ENCODE measurements around the gene ENOX1.

ENOX1 gene

DNA sequence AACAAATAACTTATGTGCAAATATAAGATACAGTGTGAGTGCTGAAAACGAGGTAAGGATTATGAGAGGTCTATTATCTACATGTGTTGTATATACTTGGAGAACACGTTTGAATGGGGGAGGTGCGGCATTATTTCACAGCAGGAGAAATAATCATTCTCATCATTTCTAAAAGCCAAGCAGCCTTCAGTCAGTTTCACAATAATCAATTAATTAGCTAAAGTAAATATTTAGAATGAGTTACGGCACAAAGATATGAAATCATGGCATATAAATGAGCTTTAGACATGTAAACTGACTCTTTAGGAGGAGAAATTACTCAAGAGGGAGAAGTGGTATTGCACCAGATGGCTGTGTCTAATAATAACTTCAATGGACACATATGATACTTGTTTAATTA is 396.8 kb downstream of the ENOX1 start:
- TF ChIP-seq CTCF (conservative IDR thresholded peaks at IDR 0.05; ENCODE audit: control insufficient read depth, insufficient read depth, low read depth, low read length), result no peak
- H3K4me3 ChIP-seq (ENCODE audit: control insufficient read depth, low read depth, low read length), result no peak overlapping the region
- peak; percentile 55 for DNase-seq (ENCODE audit: low read depth)

DNA sequence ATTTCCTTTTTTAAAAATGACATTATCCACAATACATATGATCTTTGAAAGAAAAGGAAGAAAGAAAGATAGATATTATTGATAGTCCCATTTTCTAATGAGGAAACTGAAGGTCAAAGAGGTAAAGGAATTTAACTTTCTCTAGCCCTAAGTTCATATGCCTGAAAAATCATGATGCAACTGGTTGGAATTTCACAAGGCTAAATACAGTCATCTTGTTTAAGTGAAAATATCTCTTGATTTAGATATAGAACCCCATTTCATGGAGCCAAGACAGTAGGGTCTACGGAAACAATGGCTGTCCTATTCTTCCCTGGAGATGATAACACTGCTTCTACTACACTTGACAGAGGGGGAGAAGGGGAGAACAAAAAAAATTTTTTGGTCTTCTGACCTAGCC is 397.2 kb downstream of the ENOX1 start:
- H3K4me3 ChIP-seq (ENCODE audit: control insufficient read depth, low read depth, low read length), result no peak overlapping the region
- no peak for TF ChIP-seq CTCF (conservative IDR thresholded peaks at IDR 0.05; ENCODE audit: control insufficient read depth, insufficient read depth, low read depth, low read length)
- DNase-seq (ENCODE audit: low read depth), result peak; percentile 57

DNA sequence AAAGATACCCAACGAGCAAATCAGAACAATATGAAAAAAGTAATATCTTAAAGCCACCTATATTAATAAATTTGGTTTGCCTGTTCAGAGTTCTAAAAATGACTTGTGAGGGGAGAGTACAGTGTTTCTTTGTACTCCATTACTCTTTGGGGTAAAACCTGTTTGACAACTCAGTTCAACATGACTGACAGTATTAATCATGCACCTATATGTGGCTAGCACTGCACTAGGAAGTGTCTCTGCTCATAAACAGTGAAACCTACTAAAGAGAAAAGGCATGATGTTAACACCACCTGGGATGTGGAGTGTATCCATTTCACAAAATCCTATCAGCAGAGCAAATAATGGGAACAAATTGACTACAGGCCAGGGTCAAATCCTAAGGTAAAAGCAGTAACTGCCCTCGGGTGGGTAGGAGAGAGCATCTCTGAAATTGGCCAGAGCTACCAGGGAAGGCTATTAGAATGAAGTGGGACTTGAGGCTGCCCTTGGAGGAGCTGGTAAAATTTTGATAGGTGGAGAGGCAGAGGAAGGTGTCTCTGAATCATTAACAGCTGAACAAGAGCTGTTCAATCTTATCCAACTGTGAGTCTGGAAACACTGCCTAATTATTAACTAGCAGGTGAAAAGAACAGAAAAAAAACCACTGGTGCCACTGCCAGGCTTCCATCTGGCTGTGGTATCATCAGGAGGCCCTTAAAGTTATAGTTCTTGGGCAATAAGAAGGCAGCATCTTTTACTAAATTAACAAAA is 398.3 kb downstream of the ENOX1 start:
- DNase-seq (ENCODE audit: low read depth), result no peak
- no peak for TF ChIP-seq CTCF (conservative IDR thresholded peaks at IDR 0.05; ENCODE audit: control insufficient read depth, insufficient read depth, low read depth, low read length)
- no peak overlapping the region for H3K4me3 ChIP-seq (ENCODE audit: control insufficient read depth, low read depth, low read length)

DNA sequence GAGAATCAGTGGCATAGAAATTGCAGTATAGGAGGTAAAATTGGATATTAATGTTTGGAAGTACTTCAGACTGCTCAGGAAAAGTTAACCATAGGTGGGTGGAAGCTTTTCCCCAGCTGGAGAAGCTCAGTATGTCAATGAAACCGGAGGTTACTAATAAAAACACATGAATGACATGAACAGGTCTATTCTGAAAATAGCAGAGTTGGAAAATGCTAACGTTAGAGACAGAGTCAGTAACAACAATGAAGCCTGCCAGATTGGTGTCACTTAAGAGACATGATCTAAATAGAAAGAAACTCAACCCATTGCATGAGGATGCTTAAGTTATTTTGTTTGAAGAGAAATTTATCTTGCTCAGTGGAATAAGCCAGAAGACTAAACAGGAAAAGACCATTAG is 398.9 kb downstream of the ENOX1 start:
- no peak for TF ChIP-seq CTCF (conservative IDR thresholded peaks at IDR 0.05; ENCODE audit: control insufficient read depth, insufficient read depth, low read depth, low read length)
- no peak for DNase-seq (ENCODE audit: low read depth)
- no peak overlapping the region for H3K4me3 ChIP-seq (ENCODE audit: control insufficient read depth, low read depth, low read length)

- no peak for DNase-seq (ENCODE audit: low read depth)
- TF ChIP-seq CTCF (conservative IDR thresholded peaks at IDR 0.05; ENCODE audit: control insufficient read depth, insufficient read depth, low read depth, low read length), result no peak
- no peak overlapping the region for H3K4me3 ChIP-seq (ENCODE audit: control insufficient read depth, low read depth, low read length)
Measured at GRCh38 chr13:43383498-43384165, 403.1 kb downstream of the ENOX1 start.

- DNase-seq (ENCODE audit: low read depth), result no peak
- H3K4me3 ChIP-seq (ENCODE audit: control insufficient read depth, low read depth, low read length), result no peak overlapping the region
- TF ChIP-seq CTCF (conservative IDR thresholded peaks at IDR 0.05; ENCODE audit: control insufficient read depth, insufficient read depth, low read depth, low read length), result no peak
Measured at GRCh38 chr13:43379738-43380137, 407.0 kb downstream of the ENOX1 start.

Data from fibroblast of mammary gland (primary cell).